ENCODE data around the gene VPS37B. TPM values are rescaled to one million over a fixed set of nuclear protein-coding genes. Genes with fewer than 3 reads are reported as not detected.

VPS37B gene
- total RNA-seq, 1 donor from 2014 or later, result 34.9 TPM

DNA sequence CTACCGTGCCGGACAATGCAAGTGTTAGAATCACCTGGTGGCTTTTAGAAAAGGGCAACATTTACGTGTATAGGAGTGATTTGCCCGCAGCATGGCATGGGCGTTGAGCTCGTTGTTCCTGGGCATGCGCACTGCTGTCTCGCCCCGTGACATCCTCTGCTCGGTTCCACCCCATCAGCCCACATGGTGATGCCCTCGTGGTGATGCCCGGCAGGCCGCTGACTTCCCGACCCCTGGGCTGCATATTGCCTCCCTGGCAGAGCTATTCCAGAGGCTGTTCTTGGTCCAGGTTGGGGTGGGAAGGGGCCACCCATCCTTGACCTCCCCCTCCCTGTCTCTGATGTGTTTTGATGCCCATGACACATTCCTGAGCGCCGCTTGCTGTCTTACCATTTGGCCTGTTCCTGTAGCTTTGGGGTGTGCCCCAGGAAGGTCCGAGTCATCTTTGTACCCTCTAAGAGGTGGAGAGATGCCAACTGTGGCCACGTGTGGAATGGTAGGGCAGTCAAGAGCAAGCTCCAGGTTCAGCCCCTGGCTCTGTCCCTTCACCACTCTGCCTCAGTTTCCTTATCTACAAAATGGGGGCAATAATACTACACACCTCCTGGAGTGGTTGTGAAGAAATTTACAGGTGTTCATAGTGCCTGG, 55.9 kb downstream of the VPS37B start:
- no peaks in the 10 kb centered on the region for H3K27me3 ChIP-seq
- TF ChIP-seq POLR2AphosphoS5 (IDR thresholded peaks at IDR 0.05; ENCODE audit: insufficient read depth in 1 of 2, low read depth in 1 of 2), result no peak
- no peak for TF ChIP-seq POLR2A (IDR thresholded peaks at IDR 0.05)
- TF ChIP-seq, protein P1, sequence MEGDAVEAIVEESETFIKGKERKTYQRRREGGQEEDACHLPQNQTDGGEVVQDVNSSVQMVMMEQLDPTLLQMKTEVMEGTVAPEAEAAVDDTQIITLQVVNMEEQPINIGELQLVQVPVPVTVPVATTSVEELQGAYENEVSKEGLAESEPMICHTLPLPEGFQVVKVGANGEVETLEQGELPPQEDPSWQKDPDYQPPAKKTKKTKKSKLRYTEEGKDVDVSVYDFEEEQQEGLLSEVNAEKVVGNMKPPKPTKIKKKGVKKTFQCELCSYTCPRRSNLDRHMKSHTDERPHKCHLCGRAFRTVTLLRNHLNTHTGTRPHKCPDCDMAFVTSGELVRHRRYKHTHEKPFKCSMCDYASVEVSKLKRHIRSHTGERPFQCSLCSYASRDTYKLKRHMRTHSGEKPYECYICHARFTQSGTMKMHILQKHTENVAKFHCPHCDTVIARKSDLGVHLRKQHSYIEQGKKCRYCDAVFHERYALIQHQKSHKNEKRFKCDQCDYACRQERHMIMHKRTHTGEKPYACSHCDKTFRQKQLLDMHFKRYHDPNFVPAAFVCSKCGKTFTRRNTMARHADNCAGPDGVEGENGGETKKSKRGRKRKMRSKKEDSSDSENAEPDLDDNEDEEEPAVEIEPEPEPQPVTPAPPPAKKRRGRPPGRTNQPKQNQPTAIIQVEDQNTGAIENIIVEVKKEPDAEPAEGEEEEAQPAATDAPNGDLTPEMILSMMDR (IDR thresholded peaks at IDR 0.05), result no peak
- no peak overlapping the region for H3K4me3 ChIP-seq
- no peak overlapping the region for H3K27ac ChIP-seq
- peaks cover 58% of the 10 kb centered on the region for H3K4me1 ChIP-seq
- DNase-seq (ENCODE audit: extremely low spot score in 2 of 2), result no peak
- H3K36me3 ChIP-seq, result no peaks in the 10 kb centered on the region
- no peaks in the 10 kb centered on the region for H3K9me3 ChIP-seq
- intact Hi-C loops (cut with DNase I), result loop anchor here (5.0 kb wide), 1 partner anchor 317 kb away; no protein-coding TSS in a partner anchor

DNA sequence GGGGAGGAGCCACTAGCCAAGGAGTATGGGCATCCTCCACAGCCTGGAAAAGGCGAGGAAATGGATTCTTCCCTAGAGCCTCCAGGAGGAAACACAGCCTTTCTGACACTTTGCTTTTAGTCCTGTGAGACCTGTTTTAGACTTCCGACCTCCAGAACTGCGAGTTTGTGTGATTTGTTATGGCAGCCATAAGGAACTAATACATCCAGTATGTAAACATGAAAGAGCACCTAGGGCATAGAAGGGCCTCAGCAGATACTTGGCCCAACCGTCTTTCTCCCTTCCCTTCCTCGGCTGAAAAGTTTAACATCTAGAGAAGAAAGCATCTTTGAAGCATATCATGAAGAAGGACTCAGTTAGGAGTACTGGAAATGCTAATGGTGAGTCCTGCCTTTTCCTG, 57.1 kb downstream of the VPS37B start:
- H3K36me3 ChIP-seq, result no peaks in the 10 kb centered on the region
- intact Hi-C loops (cut with DNase I), result no loop called here
- TF ChIP-seq POLR2A (IDR thresholded peaks at IDR 0.05) (no peak), POLR2AphosphoS5 (IDR thresholded peaks at IDR 0.05; ENCODE audit: insufficient read depth in 1 of 2, low read depth in 1 of 2) (no peak)
- TF ChIP-seq, protein P1 (IDR thresholded peaks at IDR 0.05), result no peak
- no peaks in the 10 kb centered on the region for H3K27me3 ChIP-seq
- no peak overlapping the region for H3K4me3 ChIP-seq
- H3K27ac ChIP-seq, result no peak overlapping the region
- no peaks in the 10 kb centered on the region for H3K9me3 ChIP-seq
- peaks cover 51% of the 10 kb centered on the region for H3K4me1 ChIP-seq
- DNase-seq (ENCODE audit: extremely low spot score in 2 of 2), result no peak

DNA sequence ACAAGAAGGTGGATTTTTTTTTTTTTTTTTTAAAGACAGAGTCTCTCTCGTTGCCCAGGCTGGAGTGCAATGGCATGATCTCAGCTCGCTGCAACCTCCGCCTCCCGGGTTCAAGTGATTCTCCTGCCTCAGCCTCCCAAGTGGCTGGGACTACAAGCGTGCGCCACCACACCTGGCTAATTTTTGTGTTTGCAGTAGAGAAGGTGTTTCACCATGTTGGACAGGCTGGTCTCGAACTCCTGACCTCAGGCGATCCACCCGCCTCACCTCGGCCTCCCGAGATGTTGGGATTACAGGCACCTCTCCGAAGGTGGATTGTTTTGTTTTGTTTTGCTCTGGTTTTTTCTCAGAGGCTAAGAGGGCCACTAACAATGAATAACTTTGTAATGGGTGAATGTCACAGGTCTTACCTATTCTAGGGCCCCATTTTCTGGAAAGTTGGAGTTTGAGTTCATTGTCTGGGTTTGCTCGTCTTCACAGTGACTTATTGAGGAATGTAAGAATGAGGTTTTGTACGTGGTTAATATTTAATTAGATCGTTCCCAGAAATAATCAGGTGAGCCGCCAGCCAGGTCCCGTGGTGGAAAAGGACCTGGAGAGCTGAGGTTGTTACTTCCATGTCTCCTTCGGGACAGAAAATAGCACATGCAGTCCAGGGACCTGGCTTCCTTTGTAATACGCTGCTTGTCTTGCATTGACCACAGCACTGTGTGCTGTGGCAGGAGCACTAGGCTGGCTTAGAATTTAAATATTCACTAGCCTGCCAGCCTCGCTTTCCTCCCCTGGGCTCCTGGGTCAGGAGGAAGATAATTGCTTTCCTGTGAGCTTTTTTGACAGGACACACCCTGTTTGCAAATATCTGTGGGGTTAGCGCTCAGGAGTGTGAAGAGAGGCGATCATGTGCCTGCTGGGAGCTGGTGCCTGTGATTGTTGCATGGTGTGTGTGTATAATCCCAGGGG, 58.3 kb downstream of the VPS37B start:
- Histone ChIP-seq H3K4me3 (peak overlapping the region in 1 of 2 donors; percentile 78), H3K9me3 (no peaks in the 10 kb centered on the region), H3K27ac (no peak overlapping the region), H3K36me3 (no peaks in the 10 kb centered on the region), H3K4me1 (peaks cover 44% of the 10 kb centered on the region), H3K27me3 (no peaks in the 10 kb centered on the region)
- intact Hi-C loops (cut with DNase I), result no loop called here
- DNase-seq (ENCODE audit: extremely low spot score in 2 of 2), result no peak
- TF ChIP-seq, protein P1 (IDR thresholded peaks at IDR 0.05), result no peak
- no peak for TF ChIP-seq POLR2AphosphoS5 (IDR thresholded peaks at IDR 0.05; ENCODE audit: insufficient read depth in 1 of 2, low read depth in 1 of 2)
- no peak for TF ChIP-seq POLR2A (IDR thresholded peaks at IDR 0.05)

DNA sequence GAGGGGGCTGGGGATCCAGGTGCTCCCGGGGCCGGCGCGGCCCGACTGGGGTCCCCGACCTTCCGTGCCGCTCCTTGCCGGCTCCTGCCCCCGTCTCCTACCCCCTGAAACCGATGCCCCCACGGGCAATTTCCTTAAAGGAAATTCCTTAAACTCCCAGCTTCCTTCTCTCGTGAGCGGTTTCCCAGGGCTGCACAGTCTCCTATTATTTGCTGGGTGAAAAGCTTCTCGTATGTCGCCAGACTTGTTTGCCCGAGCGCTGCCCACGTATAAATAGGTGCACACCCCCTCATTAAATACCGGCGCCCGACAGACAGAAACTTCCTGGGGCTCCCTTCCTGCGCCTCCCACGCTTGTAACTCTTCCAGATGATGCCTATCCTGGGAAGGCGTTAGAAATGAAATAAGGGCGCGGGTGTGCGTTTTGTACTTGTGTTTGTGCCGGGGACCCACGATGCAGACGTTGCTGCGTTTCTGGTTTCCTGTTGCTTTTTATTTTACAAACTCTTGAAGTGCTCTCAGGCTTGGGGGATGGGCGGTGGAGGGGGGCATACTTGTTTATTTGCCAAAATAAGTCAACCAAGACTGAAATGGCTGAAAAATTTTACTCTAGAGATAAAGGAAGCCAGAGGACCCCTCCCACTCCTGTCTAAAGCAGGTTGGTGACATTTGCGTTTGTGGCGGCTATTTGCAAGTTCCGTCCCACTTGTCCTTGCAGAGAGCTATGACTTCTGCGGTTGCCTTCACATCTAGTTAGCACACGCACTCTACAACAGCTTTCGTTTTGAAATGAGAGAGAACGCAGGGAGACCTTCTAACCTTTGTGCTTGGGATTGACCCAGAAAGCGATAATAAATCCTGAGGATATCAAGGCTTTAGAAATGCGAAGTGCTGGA, 59.6 kb downstream of the VPS37B start:
- H3K27ac ChIP-seq, result peak overlapping the region; percentile 84
- no peaks in the 10 kb centered on the region for H3K36me3 ChIP-seq
- H3K9me3 ChIP-seq, result no peaks in the 10 kb centered on the region
- TF ChIP-seq POLR2AphosphoS5 (IDR thresholded peaks at IDR 0.05; ENCODE audit: insufficient read depth in 1 of 2, low read depth in 1 of 2) (no peak), POLR2A (IDR thresholded peaks at IDR 0.05) (no peak)
- TF ChIP-seq, protein P1 (IDR thresholded peaks at IDR 0.05), result no peak
- DNase-seq (ENCODE audit: extremely low spot score in 2 of 2), result no peak
- no peaks in the 10 kb centered on the region for H3K27me3 ChIP-seq
- intact Hi-C loops (cut with DNase I), result no loop called here
- H3K4me1 ChIP-seq, result peaks cover 33% of the 10 kb centered on the region
- H3K4me3 ChIP-seq, result peak overlapping the region; percentile 78 to 86
